NCI-H1436 treated with DMSO at 0.1 percent for 48 hours (cell line): ENCODE data around the gene NTF4.
"Not testable (repeated sequence)": the region's sequence is repeated elsewhere in the genome, so short reads cannot be mapped to it uniquely, and the experiment has no call there.

Source experiments
- DNase-seq: peaks from one replicate; lab custom pipeline; 2025; lab: John Stamatoyannopoulos, UW

NTF4 gene

GRCh38 chr19:49020931-49021895, 43.4 kb downstream of the NTF4 start:
- no peak for DNase-seq

- DNase-seq: no peak
Measured at GRCh38 chr19:49020342-49020741, 44.3 kb downstream of the NTF4 start.

GRCh38 chr19:49019242-49019932, 45.2 kb downstream of the NTF4 start:
- DNase-seq: no peak

- DNase-seq: not testable (repeated sequence)
Measured at GRCh38 chr19:49018388-49019241, 46.0 kb downstream of the NTF4 start.

GRCh38 chr19:49017666-49018351, 46.8 kb downstream of the NTF4 start:
- DNase-seq: no peak

- no peak for DNase-seq
Measured at GRCh38 chr19:49017041-49017665, 47.5 kb downstream of the NTF4 start, which contains the start of gene LHB. LHB (minus strand) TSS chr19:49017091; CDS start chr19:49017081, 10 bp downstream.

GRCh38 chr19:49016067-49016839, 48.4 kb downstream of the NTF4 start:
- no peak for DNase-seq

- no peak for DNase-seq
Measured at GRCh38 chr19:49014870-49015255, 49.8 kb downstream of the NTF4 start.

GRCh38 chr19:49014123-49014869, 50.3 kb downstream of the NTF4 start:
- DNase-seq: no peak

- DNase-seq: no peak
Measured at GRCh38 chr19:49011194-49011593, 53.4 kb downstream of the NTF4 start.
